ENCODE measurements around the gene ARL14EP.

DNA sequence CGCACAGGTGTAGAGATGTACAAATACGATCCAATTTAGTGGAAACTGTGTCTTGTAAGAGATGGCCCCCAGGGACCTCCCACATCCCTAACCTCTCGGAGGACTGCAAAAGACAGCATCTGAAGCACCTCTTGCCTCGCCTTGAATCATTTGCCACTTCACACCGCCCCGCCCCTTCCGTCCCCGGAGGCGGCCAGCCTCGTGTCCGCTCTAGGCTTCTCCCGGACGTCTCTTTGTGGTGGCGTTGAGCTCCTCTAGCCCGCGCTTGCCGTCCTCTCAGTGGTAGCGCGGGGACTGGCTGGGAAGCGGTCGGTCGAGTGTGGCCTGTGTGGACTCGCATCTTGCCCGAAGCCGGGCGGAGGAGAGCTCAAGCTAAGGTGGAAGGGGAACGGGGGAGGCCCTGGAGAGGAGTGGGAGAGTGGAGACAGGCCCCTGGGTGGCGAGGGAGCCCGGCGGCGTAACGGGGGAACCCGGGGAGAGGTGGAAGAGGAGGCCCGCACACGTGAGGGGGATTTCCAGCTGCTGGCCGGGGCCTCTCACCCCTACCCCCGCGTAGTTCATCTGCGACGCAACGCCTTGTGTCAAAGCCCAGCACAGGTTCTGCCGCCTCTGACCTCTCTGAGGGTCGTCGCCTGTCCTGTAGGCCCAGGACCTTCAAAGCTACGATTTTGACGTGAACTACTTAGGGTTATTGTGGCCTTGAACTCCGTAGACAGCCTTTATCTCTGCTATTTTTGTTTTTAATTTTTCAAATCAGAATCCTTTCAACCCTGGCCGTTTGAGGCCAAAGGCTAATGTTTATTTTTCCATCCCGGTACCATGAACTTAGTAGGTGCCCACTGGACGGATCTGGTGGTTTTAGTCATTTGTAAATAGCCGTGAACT is at the start of gene ARL14EP:
- TF ChIP-seq POLR2AphosphoS5 (IDR thresholded peaks at IDR 0.05; ENCODE audit: low read depth, low read length) (peak; percentile 95), POLR2A (IDR thresholded peaks at IDR 0.05; ENCODE audit: low read depth, low read length) (peak; percentile 97), SPI1 (IDR thresholded peaks at IDR 0.05; ENCODE audit: low read depth, low read length) (peak; percentile 25; the same call in 1 of the 2 replicates), TAF1 (IDR thresholded peaks at IDR 0.05; ENCODE audit: low read depth, low read length) (peak; percentile 96)

Data from GM12891 (cell line).